ENCODE data around the gene PSAT1.

PSAT1 gene

DNA sequence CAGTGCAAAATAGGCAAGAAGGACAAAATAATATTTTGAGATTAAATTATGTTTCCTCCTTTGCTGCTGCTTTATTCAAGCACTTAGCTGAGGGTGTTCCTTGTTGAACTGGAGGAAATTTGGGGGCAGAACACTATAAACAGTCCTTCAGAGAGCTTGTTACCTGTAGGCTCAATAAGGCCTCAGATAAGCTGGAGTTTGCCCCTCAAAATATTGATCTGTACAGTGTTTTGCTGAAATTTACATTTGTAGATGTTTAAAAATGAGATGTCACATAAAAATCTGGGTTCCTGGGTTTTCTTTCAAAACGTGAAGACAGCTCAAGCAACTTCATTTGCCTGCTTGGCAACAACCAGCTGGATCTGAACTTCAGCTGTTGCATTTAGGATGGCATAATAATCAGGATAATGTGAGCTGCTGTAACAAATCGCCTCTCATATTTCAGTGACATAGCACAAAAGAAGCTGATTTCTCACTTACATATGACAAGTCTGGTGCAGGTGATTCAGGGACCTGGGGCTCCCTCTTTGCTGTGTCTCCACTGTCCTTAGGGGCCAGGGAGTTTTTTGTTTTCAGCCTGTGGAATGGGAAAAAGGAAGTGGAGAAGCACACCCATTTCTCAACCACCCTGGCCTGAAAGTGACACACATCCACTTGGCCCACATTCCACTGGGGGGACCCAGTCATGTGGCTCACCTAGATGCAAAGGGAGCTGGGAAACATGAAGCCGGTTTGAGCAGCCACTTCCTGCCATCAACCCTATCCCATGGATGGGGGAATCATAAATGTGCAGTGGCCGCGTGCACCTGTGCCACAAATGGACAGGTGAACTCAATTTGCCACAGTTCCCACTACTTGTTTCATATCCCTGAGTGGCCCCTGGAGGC lies 2.4 kb upstream of the PSAT1 start:
- no peak for DNase-seq

DNA sequence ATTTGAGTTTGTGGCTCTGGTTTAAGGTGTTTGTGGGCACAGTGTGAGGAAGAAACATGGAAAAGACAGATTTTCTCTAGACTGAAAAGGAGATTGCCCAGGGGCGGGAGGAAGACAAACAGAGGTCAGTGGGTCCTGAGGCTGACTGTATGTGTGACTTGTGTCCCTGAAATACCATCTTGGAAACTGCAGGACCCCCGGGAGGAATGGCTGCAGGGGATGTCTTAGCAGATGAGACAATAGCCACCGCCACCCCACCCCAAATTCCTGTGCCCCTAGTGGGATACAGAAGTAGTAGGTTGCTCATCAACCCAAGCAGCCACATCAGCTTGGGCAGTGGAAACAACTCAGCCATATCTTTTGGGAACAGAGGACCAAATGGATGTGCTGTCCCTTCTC lies 1.7 kb upstream of the PSAT1 start:
- no peak for DNase-seq

DNA sequence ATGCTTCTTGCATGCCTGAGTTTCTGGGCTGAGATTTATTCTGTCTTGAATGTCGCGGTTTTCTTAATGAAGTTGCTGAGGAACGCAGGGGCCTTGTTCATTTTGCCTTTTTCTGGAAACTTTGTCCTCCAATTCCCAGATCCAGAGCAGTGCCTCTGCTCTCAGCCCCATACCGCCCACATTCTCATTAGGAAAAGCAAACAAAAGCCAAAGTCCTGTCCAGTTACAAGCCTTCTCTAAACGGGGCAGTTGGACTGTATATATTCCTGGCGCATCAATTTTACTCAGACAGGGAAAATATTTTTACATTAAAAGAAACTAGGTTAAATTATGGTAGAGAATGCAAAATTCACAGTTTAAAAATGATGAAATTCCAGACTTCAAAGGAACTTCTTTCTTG lies 1.2 kb upstream of the PSAT1 start:
- no peak for DNase-seq

DNA sequence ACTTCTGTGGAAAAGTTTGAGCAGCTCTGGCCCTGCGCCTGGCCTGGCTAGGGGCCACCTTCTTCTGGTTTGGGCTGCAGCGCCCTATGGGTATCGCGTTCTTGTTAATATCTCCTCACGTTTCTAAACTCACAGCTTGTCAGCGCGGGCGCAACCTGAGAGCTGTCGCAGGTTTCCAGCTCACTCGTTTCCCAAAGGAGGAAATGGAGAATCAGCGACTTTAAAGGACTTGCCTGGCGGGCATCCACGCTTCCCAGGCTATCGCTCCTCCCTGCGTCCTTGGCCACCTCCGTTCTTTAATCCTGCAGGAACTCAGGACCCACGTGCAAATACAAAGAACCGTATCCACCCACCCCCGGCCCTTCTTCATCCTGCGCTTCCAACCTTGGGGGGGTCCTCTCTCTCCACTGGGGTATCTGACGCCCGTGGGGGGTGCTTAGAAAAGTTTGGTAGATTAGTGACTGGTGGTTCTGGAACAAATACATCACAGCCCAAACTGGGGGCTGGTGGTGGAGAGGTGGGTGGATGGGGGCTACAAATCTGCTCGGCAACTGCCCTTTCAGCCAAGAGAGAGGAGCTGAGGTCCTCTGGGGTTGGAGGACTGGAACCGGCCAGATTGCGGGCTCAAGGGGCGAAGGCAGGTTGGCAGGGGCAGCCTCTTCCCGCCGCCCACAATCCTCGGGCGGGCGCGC lies 578 bp upstream of the PSAT1 start:
- DNase-seq = no peak

DNA sequence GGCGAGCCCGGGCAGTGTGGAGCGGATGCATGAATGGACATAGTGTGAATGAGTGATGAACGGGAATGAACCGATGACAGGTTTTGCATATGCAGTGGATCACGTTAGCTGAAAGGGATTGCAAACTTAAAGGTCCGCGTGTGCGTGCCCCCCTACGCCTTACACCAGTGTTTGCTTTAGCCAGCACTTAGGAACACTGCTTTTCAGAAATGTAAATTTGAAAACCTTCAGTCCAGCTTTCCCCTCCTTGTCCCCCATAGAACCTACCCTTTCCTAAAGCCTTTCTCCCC lies 692 bp downstream of the PSAT1 start:
- DNase-seq = no peak

DNA sequence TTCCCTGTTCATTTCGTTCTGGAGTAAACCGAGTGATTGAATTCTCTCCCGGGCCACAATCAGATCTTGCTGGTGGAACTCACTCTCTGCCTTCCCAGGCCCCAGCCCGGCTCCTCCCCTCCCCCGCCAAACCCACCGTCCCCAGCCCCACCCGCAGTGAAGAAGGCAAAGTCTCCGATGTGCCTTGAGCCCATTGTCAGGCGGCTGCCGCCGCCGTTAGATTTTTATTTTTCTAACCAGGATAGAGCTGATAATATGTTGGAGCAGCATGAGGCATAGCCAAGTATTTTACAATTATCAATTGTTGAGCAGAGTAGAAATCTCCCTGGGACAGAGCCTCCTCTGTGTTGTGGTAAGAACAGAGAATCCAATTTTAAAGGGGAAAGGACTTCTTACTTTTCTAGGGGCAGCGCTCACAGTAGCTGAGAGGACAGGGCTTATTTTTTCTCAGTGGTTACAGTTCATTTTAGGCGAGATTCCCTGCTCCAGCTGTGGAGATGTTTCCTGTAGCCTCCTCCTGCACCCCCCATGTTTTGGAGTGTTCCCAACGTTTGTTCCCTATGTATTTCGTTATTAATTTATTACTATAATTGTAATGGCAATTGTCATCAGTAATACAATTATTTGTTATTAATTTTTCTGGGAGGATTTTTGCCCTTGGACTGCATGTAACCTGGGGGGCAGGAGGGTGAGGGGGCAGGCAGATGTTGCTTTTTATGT lies 1.3 kb downstream of the PSAT1 start:
- no peak for DNase-seq

DNA sequence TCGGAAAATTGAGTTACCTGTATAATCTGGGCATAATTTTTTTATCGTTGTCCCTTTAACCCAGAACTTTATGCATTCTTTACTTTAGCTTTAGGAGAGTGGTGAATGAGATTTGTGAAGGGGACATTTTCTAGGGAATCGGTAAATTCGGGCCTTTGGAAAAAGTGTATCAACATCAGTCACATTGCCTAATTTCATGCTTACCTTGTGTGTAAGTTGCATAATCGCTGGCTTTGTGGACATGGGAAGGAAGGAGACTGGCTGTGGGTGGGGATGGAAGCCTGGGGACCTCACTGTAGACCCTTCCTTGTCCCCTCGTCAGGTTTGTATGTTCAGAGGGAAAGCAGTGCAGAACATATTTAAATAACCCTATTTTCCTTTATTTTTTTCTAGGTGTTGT lies 3.3 kb downstream of the PSAT1 start:
- DNase-seq = no peak

DNA sequence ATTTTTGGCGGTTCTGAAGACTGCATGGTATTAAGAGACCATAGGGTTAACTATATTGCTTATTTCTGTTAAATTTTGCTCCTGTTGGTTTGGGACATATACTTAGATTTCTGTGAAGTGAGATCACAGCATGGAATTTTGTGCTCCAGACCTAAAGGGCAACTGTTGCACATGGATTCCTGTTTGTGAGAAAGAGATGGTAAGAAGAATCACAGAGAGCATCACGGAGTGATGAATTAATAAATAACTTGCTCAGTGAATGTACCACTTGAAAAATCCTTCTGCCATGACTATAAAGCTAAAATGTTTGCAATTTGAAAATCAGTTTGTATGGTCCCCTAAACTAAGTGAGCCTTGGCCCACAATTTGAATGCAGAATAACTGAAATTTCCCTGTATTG lies 4.5 kb downstream of the PSAT1 start:
- DNase-seq = no peak

DNA sequence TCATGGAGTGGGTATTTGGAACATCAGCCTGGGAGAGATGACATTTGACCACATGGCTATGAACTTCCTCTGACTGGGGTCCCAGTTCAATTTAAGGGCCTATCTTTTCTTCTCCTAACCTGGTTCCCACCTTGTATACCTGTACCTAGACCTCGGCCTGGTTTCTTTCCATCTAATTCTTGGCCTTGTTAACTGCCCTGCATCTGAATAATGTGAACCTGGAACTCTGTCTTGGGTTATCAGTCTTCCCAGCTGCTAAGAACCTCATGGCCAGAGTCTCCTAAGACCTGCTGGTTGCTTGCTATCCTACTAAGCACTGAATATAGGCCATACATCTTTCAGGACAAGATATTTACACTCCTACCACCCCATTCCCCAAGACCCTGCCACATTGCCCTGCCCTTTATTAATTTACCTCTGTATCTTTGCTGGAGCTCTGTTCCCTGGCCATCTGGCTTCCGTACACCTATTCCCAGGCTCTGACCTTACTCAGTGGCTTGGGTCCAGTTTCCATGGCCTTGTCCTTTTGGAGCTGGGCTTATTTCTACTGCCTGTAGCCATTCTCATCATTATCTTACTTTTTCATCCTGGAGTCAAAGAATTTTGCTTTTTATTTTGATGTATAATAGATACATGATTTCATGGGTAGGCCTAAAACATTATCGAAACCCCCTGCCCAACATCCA lies 6.6 kb downstream of the PSAT1 start:
- no peak for DNase-seq

DNA sequence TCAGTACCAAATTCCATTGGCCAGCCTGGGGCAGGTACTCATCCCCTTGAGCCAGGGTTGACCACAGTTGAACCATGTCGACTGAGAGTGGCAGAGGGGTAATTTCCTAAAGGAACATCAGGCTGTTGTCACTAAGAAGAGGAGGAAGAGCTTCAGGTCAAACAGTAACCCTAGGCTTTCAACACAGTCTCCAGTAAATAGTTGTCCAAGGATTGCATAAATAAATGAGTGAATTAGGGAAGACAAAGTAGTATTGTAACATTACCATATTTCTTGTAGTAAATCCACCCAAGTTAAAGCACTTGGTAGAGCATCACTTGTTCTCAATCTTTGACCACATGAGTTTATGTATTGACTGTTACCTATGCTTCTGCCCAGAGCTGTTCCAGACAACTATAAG lies 7.4 kb downstream of the PSAT1 start:
- no peak for DNase-seq

DNA sequence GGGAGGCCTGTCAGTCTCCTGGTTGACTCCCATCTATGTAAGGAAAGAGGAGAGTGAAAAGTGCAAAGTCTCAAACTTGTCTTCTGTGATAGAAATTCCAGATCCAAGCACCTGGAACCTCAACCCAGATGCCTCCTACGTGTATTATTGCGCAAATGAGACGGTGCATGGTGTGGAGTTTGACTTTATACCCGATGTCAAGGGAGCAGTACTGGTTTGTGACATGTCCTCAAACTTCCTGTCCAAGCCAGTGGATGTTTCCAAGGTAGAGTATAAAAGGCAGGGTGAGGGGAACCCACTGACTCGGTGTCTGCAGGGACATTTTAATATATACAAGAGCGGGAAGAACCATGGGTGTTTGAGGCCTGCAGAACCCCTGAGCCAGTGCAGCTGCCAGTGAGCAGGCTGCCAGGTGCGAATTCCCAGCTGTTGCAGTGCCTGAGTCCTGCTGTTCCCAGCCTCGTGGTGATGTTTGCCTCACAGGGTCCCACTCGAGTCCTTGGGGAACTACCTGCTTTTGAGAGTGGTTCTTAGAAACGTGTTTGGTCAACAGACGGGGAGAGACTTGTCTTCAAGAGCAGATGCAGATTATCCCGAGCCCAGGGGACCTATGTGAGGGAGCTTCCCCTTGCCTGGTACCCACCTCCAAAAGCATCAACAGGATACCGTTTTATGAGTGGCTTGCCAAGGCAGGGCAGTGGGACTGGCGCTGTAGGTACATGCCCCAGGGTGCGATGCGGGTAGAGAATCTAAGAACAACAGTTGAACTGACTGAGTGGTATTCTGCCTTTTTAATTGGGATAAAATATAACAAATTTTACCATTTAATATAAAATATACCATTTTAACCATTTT lies 9.5 kb downstream of the PSAT1 start:
- DNase-seq = no peak

DNA sequence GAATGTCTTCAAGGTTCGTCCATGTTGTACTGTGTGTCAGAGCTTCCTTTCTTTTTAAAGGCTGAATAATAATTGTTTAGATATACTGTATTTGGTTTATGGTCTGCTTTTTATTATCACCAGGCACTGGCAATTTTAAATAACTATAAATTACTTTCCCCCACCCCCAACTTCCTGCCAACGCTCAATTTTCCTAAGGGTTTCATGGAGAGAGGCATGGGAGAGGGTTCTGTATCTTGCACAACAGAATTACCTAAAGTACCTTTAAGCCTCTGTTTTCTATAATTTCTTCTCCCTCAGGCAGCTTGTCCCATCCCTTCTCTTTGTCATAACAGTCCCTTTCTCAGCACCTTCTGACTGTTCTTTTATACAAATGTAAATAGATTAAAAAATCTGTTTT lies 10.4 kb downstream of the PSAT1 start:
- DNase-seq = no peak

DNA sequence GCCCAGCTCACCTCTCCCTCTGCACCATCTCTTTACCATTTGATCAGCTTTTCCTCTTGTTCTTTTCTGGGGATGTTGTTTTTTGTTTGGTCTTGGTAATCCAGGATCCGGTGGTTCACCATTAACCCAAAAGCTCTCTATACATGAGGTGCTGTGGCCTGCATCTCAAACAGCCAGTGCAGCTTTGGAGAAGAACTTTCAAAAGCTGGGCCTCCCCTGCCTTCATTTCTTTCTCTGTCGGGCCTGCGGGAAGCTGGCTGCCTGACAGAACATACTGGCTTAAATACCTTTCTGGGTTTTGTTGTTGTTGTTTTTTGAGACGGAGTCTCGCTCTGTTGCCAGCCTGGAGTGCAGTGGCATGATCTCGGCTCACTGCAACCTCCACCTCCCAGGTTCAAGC lies 12.1 kb downstream of the PSAT1 start:
- no peak for DNase-seq

DNA sequence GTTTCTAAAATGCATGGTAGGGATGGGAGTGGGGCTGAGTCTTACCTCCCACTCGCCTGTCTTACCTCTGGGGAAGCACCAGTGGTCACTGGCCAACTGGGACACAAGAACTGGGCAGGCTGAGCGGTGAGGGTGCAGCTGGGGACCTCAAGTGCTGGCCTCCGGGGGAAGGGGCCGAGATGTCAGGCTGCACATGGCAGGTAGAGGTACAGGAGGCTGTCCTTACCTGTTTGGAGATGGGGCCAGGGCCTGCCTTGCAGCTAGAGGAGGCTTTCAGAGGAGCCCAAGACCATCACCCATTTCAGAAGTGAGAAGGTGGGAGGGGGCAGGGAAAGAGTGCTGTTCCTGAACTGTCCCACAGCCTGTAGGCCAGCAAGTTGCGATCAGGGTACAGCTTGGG lies 14.2 kb downstream of the PSAT1 start:
- DNase-seq = no peak

DNA sequence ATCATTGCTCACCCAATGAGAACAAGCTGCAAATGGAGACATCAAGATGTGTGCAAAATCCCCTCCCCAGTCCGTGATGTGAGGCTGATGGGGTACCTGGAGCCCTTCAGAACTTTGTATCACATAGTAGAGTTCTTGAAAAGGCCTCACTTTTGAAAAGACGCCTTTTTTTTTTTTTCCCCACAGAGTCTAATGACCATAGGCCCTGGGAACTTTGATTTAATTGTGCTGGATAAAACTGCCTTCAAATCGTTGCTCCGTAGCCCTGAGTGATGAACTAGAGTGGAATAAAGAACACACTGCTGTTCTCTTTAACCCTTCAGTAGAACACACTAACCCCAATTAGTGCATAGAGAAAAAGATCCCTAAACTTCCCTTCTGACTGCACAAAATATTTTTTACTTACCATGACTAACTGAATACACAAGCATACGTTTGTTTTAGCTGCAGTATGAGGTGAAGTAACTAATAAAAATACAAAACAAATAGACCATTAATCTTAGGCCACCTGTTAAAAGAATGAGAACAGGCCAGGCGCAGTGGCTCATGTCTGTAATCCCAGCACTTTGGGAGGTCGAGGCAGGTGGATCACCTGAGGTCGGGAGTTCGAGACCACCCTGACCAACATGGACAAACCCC lies 15.1 kb downstream of the PSAT1 start:
- DNase-seq = no peak

DNA sequence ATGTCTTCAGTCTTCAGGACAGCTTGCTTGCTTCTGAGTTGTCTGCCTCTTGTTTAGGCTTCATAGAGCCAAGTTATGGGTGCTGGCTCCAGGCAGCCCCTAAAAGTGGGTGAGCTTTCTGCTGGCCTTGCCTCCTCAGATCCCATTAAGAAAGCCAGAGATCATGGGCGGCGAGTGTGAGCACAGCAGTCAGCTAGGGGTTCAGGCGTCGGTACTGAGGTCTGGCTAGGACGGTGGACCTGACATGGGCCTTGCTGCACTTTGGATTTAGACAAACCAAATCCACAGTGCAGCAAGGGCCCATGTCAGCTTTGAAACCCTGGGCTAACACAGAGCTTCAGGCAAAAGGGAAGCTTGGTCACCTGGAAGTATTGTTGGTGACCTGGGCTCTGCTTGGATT lies 17.6 kb downstream of the PSAT1 start:
- no peak for DNase-seq

DNA sequence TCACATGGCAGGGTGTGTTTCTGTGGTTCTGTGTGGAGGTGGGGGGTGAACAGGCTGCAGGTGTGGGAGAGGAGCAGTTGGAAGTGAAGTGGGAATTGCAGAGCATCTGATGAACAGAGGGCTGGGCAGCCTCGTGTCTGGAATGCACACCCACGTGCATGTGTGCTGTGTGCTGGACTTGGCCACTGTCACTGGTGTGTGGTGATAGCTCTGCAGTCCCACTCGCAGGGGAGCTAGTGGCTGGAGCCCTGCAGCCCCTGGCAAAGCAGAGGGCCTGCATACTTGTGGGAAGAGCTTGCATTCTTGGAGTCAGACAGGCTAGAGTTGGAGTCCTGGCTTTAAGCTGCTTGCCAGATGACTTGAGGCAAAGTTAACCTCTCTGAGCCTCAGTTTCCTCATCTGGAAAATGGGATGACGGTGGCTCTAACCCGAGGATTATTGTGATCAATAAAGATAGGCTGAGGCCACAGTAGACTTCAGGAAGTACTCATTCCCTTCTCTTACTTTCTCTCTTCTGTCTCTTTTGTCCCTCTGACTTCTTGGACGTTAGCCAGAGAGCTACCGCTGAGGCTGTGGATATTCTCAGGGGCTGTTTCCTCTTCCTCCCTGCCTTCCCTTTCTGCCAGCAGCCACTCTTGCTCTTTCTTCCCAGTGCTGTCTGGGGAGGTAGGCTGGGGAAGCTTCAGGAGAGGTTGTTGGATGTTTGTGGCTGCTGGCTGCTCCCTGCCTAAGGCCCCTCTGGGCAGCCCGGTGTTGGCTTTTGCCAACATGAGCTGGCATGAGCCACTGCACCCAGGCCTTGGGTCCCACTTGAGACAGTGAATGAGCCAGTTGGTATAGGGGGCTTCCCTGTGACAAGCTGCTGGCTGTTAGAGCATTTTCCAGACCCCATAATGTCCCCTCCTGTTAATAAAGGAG lies 18.3 kb downstream of the PSAT1 start:
- DNase-seq = no peak

DNA sequence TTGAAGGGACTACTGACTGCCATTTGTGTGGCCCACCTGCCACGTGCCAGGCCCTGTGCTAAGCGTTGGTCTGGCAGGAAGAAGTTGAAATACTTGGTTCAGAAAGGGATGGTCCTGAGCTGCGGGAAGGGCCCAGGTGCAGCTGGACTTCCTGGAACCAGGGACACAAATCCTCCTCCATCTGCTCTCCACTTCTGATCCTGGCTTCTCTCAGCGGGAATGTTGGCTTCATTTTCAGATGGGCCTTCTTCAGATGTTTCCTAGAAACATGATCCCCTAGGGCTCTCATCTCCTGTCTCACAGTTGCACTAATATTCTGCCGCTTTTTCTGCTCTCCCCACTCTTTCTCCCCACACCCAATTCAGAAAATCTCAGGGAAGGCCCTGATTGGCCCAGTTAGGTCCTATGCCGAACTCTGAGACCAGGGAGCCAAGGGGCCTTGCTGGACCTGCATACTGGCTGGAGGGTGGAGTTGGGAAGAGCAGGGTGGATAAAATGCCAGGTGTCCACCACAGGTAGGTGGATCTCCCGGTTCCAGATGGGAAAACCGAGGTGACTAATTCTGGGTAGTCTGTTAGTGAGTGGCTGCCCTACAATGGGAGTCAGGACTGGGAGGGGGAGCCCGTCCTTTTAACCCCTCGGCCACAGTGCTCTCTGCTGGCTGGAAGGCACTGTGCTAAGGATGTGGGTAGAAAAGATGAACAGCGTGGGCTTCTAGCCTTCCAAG lies 19.4 kb downstream of the PSAT1 start:
- DNase-seq = no peak

DNA sequence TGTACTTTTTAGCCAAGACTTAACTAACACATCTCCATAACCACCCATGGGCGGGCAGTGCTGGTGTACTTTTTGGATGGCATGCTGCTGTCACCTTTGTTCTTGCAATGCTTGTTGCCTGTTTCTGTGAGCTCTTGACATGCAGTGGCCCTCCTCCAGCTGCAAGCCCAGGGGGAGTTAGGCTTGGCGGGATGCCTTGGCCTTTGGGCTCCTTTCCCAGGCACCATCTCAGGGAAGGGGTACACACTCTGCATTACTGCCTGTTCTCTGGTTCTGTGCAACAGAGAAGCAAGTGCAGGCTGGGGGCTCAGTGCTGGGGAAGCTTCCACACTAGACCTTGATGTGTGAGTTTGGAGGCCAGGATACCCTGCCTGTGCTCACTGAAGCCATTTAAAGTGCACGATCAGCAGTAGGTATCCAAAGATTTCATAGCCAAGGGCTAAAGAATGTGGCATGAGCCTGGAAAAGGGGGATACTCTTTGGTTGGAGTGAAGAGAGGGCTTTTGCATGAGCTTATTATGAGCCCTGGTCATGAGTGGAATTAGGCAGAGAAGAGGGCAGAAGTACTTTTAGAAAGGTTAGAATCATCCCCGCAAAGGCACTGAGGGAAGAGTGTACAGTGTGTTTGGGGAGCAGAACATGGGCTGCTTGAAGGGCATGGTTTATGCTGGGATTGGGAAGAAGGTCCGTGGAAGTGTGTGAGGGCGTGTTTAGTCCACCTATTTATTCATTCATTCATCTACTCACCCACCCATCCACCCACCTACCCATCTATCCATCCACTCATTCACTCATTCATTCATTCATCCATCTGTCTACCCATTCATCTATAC lies 22.5 kb downstream of the PSAT1 start:
- no peak for DNase-seq

All from NK-92 treated with Interleukin-12 subunit alpha and Interleukin-12 subunit beta, amount 100 ng/mL, for 24 hours (cell line).